D341Med (cell line): Measurements from ENCODE around the gene MIPOL1.
"Not testable (repeated sequence)": the region's sequence is repeated elsewhere in the genome, so short reads cannot be mapped to it uniquely, and the experiment has no call there.

Experiments
- DNase-seq: peaks from one replicate; pipeline ENCODE4 v3.0.0; 2012; ENCODE audit warnings: low spot score

MIPOL1 gene

GRCh38 chr14:37187294-37187693, 10.4 kb upstream of the MIPOL1 start:
- no peak for DNase-seq

- not testable (repeated sequence) for DNase-seq
Observed at GRCh38 chr14:37187840-37188577, 9.7 kb upstream of the MIPOL1 start.

- DNase-seq: not testable (repeated sequence)
Observed at GRCh38 chr14:37189733-37190132, 8.0 kb upstream of the MIPOL1 start.

- DNase-seq: no peak
Observed at GRCh38 chr14:37194698-37195097, 3.0 kb upstream of the MIPOL1 start.

- no peak for DNase-seq
Observed at GRCh38 chr14:37195327-37195726, 2.4 kb upstream of the MIPOL1 start.

GRCh38 chr14:37196604-37197420, 925 bp upstream of the MIPOL1 start:
- no peak for DNase-seq

GRCh38 chr14:37198273-37198598, 499 bp downstream of the MIPOL1 start:
- no peak for DNase-seq

- no peak for DNase-seq
Observed at GRCh38 chr14:37198907-37199306, 1.2 kb downstream of the MIPOL1 start.

GRCh38 chr14:37201724-37202123, 4.0 kb downstream of the MIPOL1 start:
- no peak for DNase-seq

GRCh38 chr14:37202265-37202664, 4.5 kb downstream of the MIPOL1 start:
- DNase-seq: no peak

- DNase-seq: no peak
Observed at GRCh38 chr14:37202812-37203211, 5.1 kb downstream of the MIPOL1 start.

- DNase-seq: no peak
Observed at GRCh38 chr14:37203423-37203822, 5.7 kb downstream of the MIPOL1 start.

GRCh38 chr14:37205623-37206605, 8.2 kb downstream of the MIPOL1 start:
- DNase-seq: not testable (repeated sequence)

- DNase-seq: not testable (repeated sequence)
Observed at GRCh38 chr14:37209617-37210016, 11.9 kb downstream of the MIPOL1 start.

- no peak for DNase-seq
Observed at GRCh38 chr14:37210448-37210847, 12.7 kb downstream of the MIPOL1 start.

GRCh38 chr14:37213016-37213415, 15.3 kb downstream of the MIPOL1 start:
- DNase-seq: no peak

GRCh38 chr14:37215345-37215744, 17.6 kb downstream of the MIPOL1 start:
- no peak for DNase-seq

- DNase-seq: no peak
Observed at GRCh38 chr14:37221073-37221472, 23.3 kb downstream of the MIPOL1 start.

GRCh38 chr14:37223947-37224474, 26.3 kb downstream of the MIPOL1 start:
- DNase-seq: no peak

- not testable (repeated sequence) for DNase-seq
Observed at GRCh38 chr14:37225668-37226067, 27.9 kb downstream of the MIPOL1 start.

GRCh38 chr14:37230551-37231194, 32.9 kb downstream of the MIPOL1 start:
- peak; percentile 44 for DNase-seq
